Smooth muscle cell (in vitro differentiated cells): ENCODE measurements around the gene PDE8A. TPM values are rescaled to one million over a fixed set of nuclear protein-coding genes. Genes with fewer than 3 reads are reported as not detected.

Experiments used
- DNase-seq: peaks from one replicate; lab custom pipeline; 2025; ENCODE audit not compliant: unreplicated experiment; lab: John Stamatoyannopoulos, UW
- H2AFZ ChIP-seq: fragments of 200-600 bp; sonication (generic); 2 replicates; pipeline ENCODE4 v1.6.0; 2016; ENCODE audit warnings: antibody characterized with exemption, low read depth, mild to moderate bottlenecking
- H3F3A ChIP-seq: fragments of 200-600 bp; sonication (generic); 2 replicates; pipeline ENCODE4 v1.6.0; 2017; ENCODE audit warnings: antibody characterized with exemption, low read depth
- H3K27ac ChIP-seq: fragments of 200-600 bp; sonication (generic); 2 replicates; pipeline ENCODE4 v1.5.1; 2016; ENCODE audit warnings: low read depth, mild to moderate bottlenecking
- H3K27me3 ChIP-seq: fragments of 200-600 bp; sonication (generic); 2 replicates; pipeline ENCODE4 v1.6.1; 2016; ENCODE audit warnings: low read depth, mild to moderate bottlenecking
- H3K36me3 ChIP-seq: fragments of 200-600 bp; sonication (generic); 2 replicates; pipeline ENCODE4 v1.5.1; 2016; ENCODE audit warnings: low read depth
- H3K4me1 ChIP-seq: fragments of 200-600 bp; sonication (generic); 2 replicates; pipeline ENCODE4 v1.5.1; 2016; ENCODE audit warnings: low read depth
- H3K4me2 ChIP-seq: fragments of 200-600 bp; sonication (generic); 2 replicates; pipeline ENCODE4 v1.6.0; 2016; ENCODE audit warnings: mild to moderate bottlenecking
- H3K4me3 ChIP-seq: fragments of 200-600 bp; sonication (generic); 2 replicates; pipeline ENCODE4 v1.5.1; 2016; ENCODE audit warnings: mild to moderate bottlenecking
- H3K79me2 ChIP-seq: fragments of 200-600 bp; sonication (generic); 2 replicates; pipeline ENCODE4 v1.6.0; 2016; ENCODE audit warnings: low read depth, mild to moderate bottlenecking
- H3K9ac ChIP-seq: fragments of 200-600 bp; sonication (generic); 2 replicates; pipeline ENCODE4 v1.6.0; 2016; ENCODE audit warnings: low read depth
- H3K9me3 ChIP-seq: fragments of 200-600 bp; sonication (generic); replicated peaks from 2 replicates; pipeline ENCODE4 v1.5.1; 2016; ENCODE audit warnings: low read depth
- H4K20me1 ChIP-seq: fragments of 200-600 bp; sonication (generic); 2 replicates; pipeline ENCODE4 v1.6.0; 2016; ENCODE audit warnings: low read depth
- CTCF ChIP-seq: fragments of 200-600 bp; sonication (generic); IDR thresholded peaks from 2 replicates; pipeline ENCODE4 v1.5.1; 2017; ENCODE audit warnings: borderline replicate concordance, mild to moderate bottlenecking, antibody characterized with exemption; ENCODE audit not compliant: insufficient read depth, poor library complexity, severe bottlenecking
- WGBS: methylation state at CpG from one replicate; pipeline ENCODE4 v1.1.7; 2016; ENCODE audit warnings: low lambda C conversion rate; 5-methylcytosine and 5-hydroxymethylcytosine counted together
- polyA plus RNA-seq: library from polyadenylated mRNA; unstranded; fragments of >200 nt; fragmentation: Nextera tagmentation; extraction: Ambion mirVana; gene quantifications from 2 replicates; pipeline ENCODE4 v1.2.1, GENCODE V29; 2016
- total RNA-seq: library from RNA; depleted of rRNA; stranded (reverse); fragments of >200 nt; gene quantifications from 2 replicates; pipeline ENCODE4 v1.2.3, GENCODE V29; 2014

PDE8A gene
- total and polyA plus RNA-seq, 2 experiments from 2014 or later: 5.5 to 19.8 TPM

- Histone ChIP-seq H2AFZ (no peak overlapping the region), H3K36me3 (no peaks in the 10 kb centered on the region), H3K4me2 (no peak overlapping the region), H3K9ac (no peak overlapping the region), H3F3A (no peaks in the 10 kb centered on the region), H3K4me3 (no peak overlapping the region), H3K9me3 (no peaks in the 10 kb centered on the region), H4K20me1 (peaks cover 99% of the 10 kb centered on the region), H3K79me2 (peaks cover 58% of the 10 kb centered on the region), H3K27ac (no peak overlapping the region), H3K4me1 (no peaks in the 10 kb centered on the region), H3K27me3 (no peaks in the 10 kb centered on the region)
- no peak for DNase-seq
- no peak for TF ChIP-seq CTCF
- WGBS: 93% methylated on average over 3 of the region's 3 CpGs
These were observed 6.4 kb downstream of the PDE8A start for GRCh38 chr15:84987949-84988624.

GRCh38 chr15:84988909-84989644, 7.4 kb downstream of the PDE8A start:
- TF ChIP-seq CTCF: no peak
- no peak for DNase-seq
- Histone ChIP-seq H3F3A (no peaks in the 10 kb centered on the region), H2AFZ (no peak overlapping the region), H4K20me1 (peaks cover 99% of the 10 kb centered on the region), H3K4me1 (no peaks in the 10 kb centered on the region), H3K9ac (no peak overlapping the region), H3K36me3 (no peaks in the 10 kb centered on the region), H3K27me3 (no peaks in the 10 kb centered on the region), H3K4me2 (no peak overlapping the region), H3K9me3 (no peaks in the 10 kb centered on the region), H3K79me2 (peaks cover 63% of the 10 kb centered on the region), H3K4me3 (no peak overlapping the region), H3K27ac (no peak overlapping the region)
- WGBS: 90% methylated on average over 2 of the region's 2 CpGs

- Histone ChIP-seq H2AFZ (no peak overlapping the region), H3K27ac (no peak overlapping the region), H3K79me2 (peaks cover 57% of the 10 kb centered on the region), H4K20me1 (peaks cover 99% of the 10 kb centered on the region), H3K9me3 (no peaks in the 10 kb centered on the region), H3K27me3 (no peaks in the 10 kb centered on the region), H3K4me3 (no peak overlapping the region), H3F3A (no peaks in the 10 kb centered on the region), H3K9ac (no peak overlapping the region), H3K36me3 (no peaks in the 10 kb centered on the region), H3K4me1 (no peaks in the 10 kb centered on the region), H3K4me2 (no peak overlapping the region)
- no peak for DNase-seq
- WGBS: 79% methylated on average over 1 of the region's 1 CpG
- no peak for TF ChIP-seq CTCF
These were observed 8.9 kb downstream of the PDE8A start for GRCh38 chr15:84990507-84990906.
